Immature natural killer cell (primary cell): ENCODE results near the gene DHX30. TPM values are rescaled to one million over a fixed set of nuclear protein-coding genes. Genes with fewer than 3 reads are reported as not detected.
"Not testable (repeated sequence)": the region's sequence is repeated elsewhere in the genome, so short reads cannot be mapped to it uniquely, and the experiment has no call there.

ENCODE experiments used
- DNase-seq, 3 donors: peaks; one replicate each; pipeline ENCODE4 v3.0.0; 2022; ENCODE audit warnings: mixed read lengths in 1 of 3
- H3K27ac Mint-ChIP-seq, 6 donors: one replicate each; pipeline ENCODE4 v1.8.0; 2020; ENCODE audit warnings: mixed read lengths in 6 of 6, mild to moderate bottlenecking in 5 of 6, inconsistent platforms in 4 of 6, moderate library complexity in 3 of 6
- H3K27me3 Mint-ChIP-seq, 3 donors: one replicate each; pipeline ENCODE4 v1.8.0; 2020 to 2021; ENCODE audit warnings: low read depth in 3 of 3, mild to moderate bottlenecking in 3 of 3, mixed read lengths in 3 of 3, moderate library complexity in 3 of 3, inconsistent platforms in 1 of 3
- H3K36me3 Mint-ChIP-seq, 3 donors: one replicate each; pipeline ENCODE4 v1.8.0; 2020; ENCODE audit warnings: mixed read lengths in 3 of 3, inconsistent platforms in 2 of 3, mild to moderate bottlenecking in 2 of 3
- H3K4me1 Mint-ChIP-seq, 2 donors: one replicate each; pipeline ENCODE4 v1.8.0; 2020; ENCODE audit warnings: inconsistent platforms in 2 of 2, mild to moderate bottlenecking in 2 of 2, mixed read lengths in 2 of 2, moderate library complexity in 1 of 2
- H3K4me3 Mint-ChIP-seq, 5 donors: one replicate each; pipeline ENCODE4 v1.8.0; 2020; ENCODE audit warnings: mild to moderate bottlenecking in 5 of 5, mixed read lengths in 5 of 5, inconsistent platforms in 3 of 5, moderate library complexity in 3 of 5
- H3K9me3 Mint-ChIP-seq, 6 donors: one replicate each; pipeline ENCODE4 v1.8.0; 2020; ENCODE audit warnings: mild to moderate bottlenecking in 6 of 6, mixed read lengths in 6 of 6, inconsistent platforms in 4 of 6, moderate library complexity in 3 of 6
- polyA plus RNA-seq, 3 donors: library from polyadenylated mRNA; unstranded; fragments of 300-500 nt; fragmentation: Illumina TruSeq; gene quantifications; one replicate each; pipeline ENCODE4 v1.2.3, GENCODE V29; 2021

Gene DHX30
- polyA plus RNA-seq, 3 donors from 2014 or later: 23.2 to 44.4 (median 28.0) TPM

- not testable (repeated sequence) for H3K9me3 Mint-ChIP-seq, DNase-seq, H3K27ac Mint-ChIP-seq, H3K4me3 Mint-ChIP-seq, H3K27me3 Mint-ChIP-seq
- Mint-ChIP-seq H3K4me1 (peaks cover 21 to 34% of the 10 kb centered on the region in 2 donors), H3K36me3 (peaks cover 18 to 29% (median 22%) of the 10 kb centered on the region in 3 donors)
These were observed 26.5 kb downstream of the DHX30 start for GRCh38 chr3:47829482-47829881.

DNA sequence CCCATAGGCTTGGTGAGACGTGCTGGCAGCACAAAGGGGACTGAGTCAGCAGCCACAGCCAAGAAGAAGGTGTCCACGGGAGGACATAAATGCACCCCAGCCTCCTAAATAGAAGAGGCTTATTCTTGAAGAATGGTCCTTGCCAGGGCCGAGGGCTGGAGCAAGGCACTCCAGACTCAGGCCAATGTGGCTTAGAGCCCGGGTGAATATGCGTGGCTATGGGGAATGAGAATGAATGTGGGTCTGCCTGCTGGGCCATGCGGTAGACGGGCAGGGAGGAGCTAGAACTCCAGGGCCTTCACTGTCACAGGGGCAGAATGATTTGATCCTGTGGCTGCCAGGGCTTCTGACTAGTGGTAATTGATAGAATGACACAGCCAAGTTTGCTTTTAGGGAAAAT, 34.0 kb downstream of the DHX30 start:
- peaks cover 4 to 32% (median 12%) of the 10 kb centered on the region in 3 donors for H3K36me3 Mint-ChIP-seq
- H3K4me1 Mint-ChIP-seq: peaks cover 0 to 4% of the 10 kb centered on the region in 2 donors
- peaks cover 0 to 2% (median 0%) of the 10 kb centered on the region in 3 donors for H3K27me3 Mint-ChIP-seq
- no peak overlapping the region for H3K4me3 Mint-ChIP-seq
- DNase-seq: no peak
- peak overlapping the region in 1 of 6 donors; percentile 58 for H3K27ac Mint-ChIP-seq
- H3K9me3 Mint-ChIP-seq: peaks cover 0 to 2% (median 0%) of the 10 kb centered on the region in 6 donors

- H3K4me3 Mint-ChIP-seq: no peak overlapping the region
- peak overlapping the region in 2 of 6 donors; percentile 15 to 40 for H3K27ac Mint-ChIP-seq
- DNase-seq: no peak
- peaks cover 0 to 4% of the 10 kb centered on the region in 2 donors for H3K4me1 Mint-ChIP-seq
- H3K36me3 Mint-ChIP-seq: peaks cover 0 to 35% (median 10%) of the 10 kb centered on the region in 3 donors
- H3K9me3 Mint-ChIP-seq: peaks cover 0 to 2% (median 0%) of the 10 kb centered on the region in 6 donors
- peaks cover 0 to 4% (median 0%) of the 10 kb centered on the region in 3 donors for H3K27me3 Mint-ChIP-seq
These were observed 35.6 kb downstream of the DHX30 start for GRCh38 chr3:47838503-47838902.

DNA sequence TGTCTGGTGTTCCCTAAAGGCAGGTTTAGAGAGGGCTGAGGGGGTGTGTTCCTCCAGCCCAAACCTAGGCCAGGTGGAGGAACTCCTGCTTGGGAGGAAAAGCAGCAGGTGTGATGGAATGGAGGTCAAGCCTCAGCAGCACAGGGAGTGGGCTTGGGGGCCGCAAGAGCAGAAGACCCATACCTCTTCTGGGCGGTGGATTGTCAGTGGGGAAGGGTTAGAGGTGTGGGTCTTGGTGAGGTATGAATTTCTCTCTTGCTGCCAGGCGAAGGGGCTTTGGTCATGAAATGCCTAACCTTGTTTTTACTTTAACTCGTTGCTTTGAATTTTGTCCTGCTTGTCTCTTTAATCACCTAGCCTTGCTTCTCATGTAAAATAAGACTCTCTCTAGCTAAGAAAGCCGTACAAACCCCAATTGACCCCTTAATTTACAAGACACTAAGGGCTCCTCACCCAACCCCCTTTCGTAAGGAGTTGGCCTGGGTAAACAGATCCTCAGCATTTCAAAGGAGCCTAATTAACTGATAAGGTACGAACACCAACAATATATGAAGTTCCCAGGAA, 38.9 kb downstream of the DHX30 start:
- H3K4me3 Mint-ChIP-seq: no peak overlapping the region
- H3K27me3 Mint-ChIP-seq: peaks cover 0 to 4% (median 2%) of the 10 kb centered on the region in 3 donors
- peaks cover 5 to 37% (median 18%) of the 10 kb centered on the region in 3 donors for H3K36me3 Mint-ChIP-seq
- no peak overlapping the region for H3K27ac Mint-ChIP-seq
- peaks cover 0 to 4% of the 10 kb centered on the region in 2 donors for H3K4me1 Mint-ChIP-seq
- peaks cover 0 to 2% (median 0%) of the 10 kb centered on the region in 6 donors for H3K9me3 Mint-ChIP-seq
- DNase-seq: no peak

- Mint-ChIP-seq H3K36me3 (peaks cover 5 to 26% (median 15%) of the 10 kb centered on the region in 3 donors), H3K4me3 (no peak overlapping the region), H3K27ac (no peak overlapping the region), H3K4me1 (no peaks in the 10 kb centered on the region), H3K27me3 (peaks cover 2 to 4% (median 4%) of the 10 kb centered on the region in 3 donors), H3K9me3 (no peaks in the 10 kb centered on the region)
- no peak for DNase-seq
These were observed 43.4 kb downstream of the DHX30 start for GRCh38 chr3:47846186-47846879.

DNA sequence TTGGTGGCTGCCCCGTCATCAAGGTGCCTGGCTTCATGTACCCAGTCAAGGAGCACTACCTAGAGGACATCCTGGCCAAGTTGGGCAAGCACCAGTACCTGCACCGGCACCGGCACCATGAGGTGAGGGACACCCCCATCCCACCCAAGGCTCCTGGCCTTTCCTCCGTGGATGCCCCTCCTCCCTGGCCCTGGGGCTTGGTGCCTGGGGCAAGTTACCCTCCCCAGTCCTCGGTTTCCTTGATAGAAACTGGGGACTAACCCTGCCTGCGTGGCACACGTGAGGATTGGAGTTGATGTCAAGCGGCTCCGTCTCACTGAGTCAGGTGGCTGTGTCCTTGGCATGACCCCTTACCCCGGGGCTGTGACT, 43.9 kb downstream of the DHX30 start:
- peaks cover 5 to 27% (median 11%) of the 10 kb centered on the region in 3 donors for H3K36me3 Mint-ChIP-seq

DNA sequence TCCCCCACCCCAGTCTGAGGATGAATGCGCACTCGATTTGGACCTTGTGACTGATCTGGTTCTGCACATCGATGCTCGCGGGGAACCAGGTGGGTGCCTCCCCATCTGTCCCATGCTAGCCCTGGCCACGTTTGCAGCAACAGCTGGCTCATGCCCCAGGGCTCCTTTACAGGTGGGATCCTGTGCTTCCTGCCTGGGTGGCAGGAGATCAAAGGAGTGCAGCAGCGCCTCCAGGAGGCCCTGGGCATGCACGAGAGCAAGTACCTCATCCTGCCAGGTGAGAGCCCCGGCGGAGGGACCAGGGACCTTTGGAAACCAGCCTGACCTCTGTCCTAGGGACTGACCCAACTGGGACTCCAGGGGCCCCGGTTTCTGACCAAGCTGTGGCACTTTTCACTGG, 44.3 kb downstream of the DHX30 start:
- no peaks in the 10 kb centered on the region for H3K4me1 Mint-ChIP-seq
- peak overlapping the region in 1 of 6 donors; percentile 35 for H3K27ac Mint-ChIP-seq
- H3K36me3 Mint-ChIP-seq: peaks cover 5 to 24% (median 8%) of the 10 kb centered on the region in 3 donors
- H3K4me3 Mint-ChIP-seq: no peak overlapping the region
- no peaks in the 10 kb centered on the region for H3K9me3 Mint-ChIP-seq
- no peak for DNase-seq
- peaks cover 2 to 4% (median 4%) of the 10 kb centered on the region in 3 donors for H3K27me3 Mint-ChIP-seq

More for the DNA sequence above, 43.9 kb downstream of the DHX30 start:
- Mint-ChIP-seq H3K4me1 (no peaks in the 10 kb centered on the region), H3K4me3 (no peak overlapping the region), H3K27me3 (peaks cover 2 to 4% (median 4%) of the 10 kb centered on the region in 3 donors), H3K9me3 (no peaks in the 10 kb centered on the region), H3K27ac (no peak overlapping the region)
- no peak for DNase-seq

- Mint-ChIP-seq H3K4me1 (no peaks in the 10 kb centered on the region), H3K4me3 (no peak overlapping the region), H3K9me3 (no peaks in the 10 kb centered on the region), H3K27me3 (peaks cover 2 to 4% (median 2%) of the 10 kb centered on the region in 3 donors), H3K27ac (no peak overlapping the region), H3K36me3 (peaks cover 5 to 18% (median 8%) of the 10 kb centered on the region in 3 donors)
- no peak for DNase-seq
These were observed 45.0 kb downstream of the DHX30 start for GRCh38 chr3:47847801-47848518.

GRCh38 chr3:47848599-47849117, 45.7 kb downstream of the DHX30 start:
- Mint-ChIP-seq H3K4me1 (no peaks in the 10 kb centered on the region), H3K27ac (no peak overlapping the region), H3K4me3 (no peak overlapping the region), H3K27me3 (peaks cover 2 to 4% (median 2%) of the 10 kb centered on the region in 3 donors), H3K9me3 (peaks cover 0 to under 1% (median 0%) of the 10 kb centered on the region in 6 donors), H3K36me3 (peaks cover 5 to 13% (median 8%) of the 10 kb centered on the region in 3 donors)
- DNase-seq: no peak

GRCh38 chr3:47849186-47849698, 46.3 kb downstream of the DHX30 start:
- Mint-ChIP-seq H3K27me3 (peaks cover 2% of the 10 kb centered on the region in 3 donors), H3K36me3 (peaks cover 0 to 8% (median 4%) of the 10 kb centered on the region in 3 donors), H3K9me3 (peaks cover 0 to 2% (median 0%) of the 10 kb centered on the region in 6 donors), H3K27ac (no peak overlapping the region), H3K4me3 (no peak overlapping the region), H3K4me1 (no peaks in the 10 kb centered on the region)
- no peak for DNase-seq

GRCh38 chr3:47849699-47850563, 47.0 kb downstream of the DHX30 start:
- Mint-ChIP-seq H3K36me3 (peaks cover 0 to 5% (median 0%) of the 10 kb centered on the region in 3 donors), H3K4me1 (no peaks in the 10 kb centered on the region), H3K4me3 (no peak overlapping the region), H3K27me3 (peaks cover 2 to 4% (median 2%) of the 10 kb centered on the region in 3 donors), H3K27ac (peak overlapping the region in 3 of 6 donors; percentile 21 to 65 (median 35)), H3K9me3 (peaks cover 0 to 2% (median 0%) of the 10 kb centered on the region in 6 donors)
- DNase-seq: no peak

- Mint-ChIP-seq H3K4me1 (no peaks in the 10 kb centered on the region), H3K4me3 (no peak overlapping the region), H3K36me3 (peaks cover 0 to 5% (median 0%) of the 10 kb centered on the region in 3 donors), H3K27ac (peak overlapping the region; percentile 35 to 68 (median 62)), H3K9me3 (peaks cover 0 to 2% (median 0%) of the 10 kb centered on the region in 6 donors), H3K27me3 (peaks cover 2 to 6% (median 2%) of the 10 kb centered on the region in 3 donors)
- DNase-seq: no peak
These were observed 47.8 kb downstream of the DHX30 start for GRCh38 chr3:47850564-47851410.
